ENCODE data around the gene USH2A. TPM values are rescaled to one million over a fixed set of nuclear protein-coding genes. Genes with fewer than 3 reads are reported as not detected.

USH2A gene
- total RNA-seq, 3 donors from 2014 or later = not detected

- no peak for DNase-seq (ENCODE audit: low spot score in 2 of 2)
- H3K4me1 ChIP-seq = no peaks in the 10 kb centered on the region
- H3K4me3 ChIP-seq = no peak overlapping the region
- intact Hi-C loops (cut with DNase I; ENCODE audit: low total_unique reads) = no loop called here
- peaks cover 10% of the 10 kb centered on the region for H3K36me3 ChIP-seq
- H3K9me3 ChIP-seq = no peaks in the 10 kb centered on the region
- TF ChIP-seq POLR2A (IDR thresholded peaks at IDR 0.05) = no peak
- TF ChIP-seq, protein P1, sequence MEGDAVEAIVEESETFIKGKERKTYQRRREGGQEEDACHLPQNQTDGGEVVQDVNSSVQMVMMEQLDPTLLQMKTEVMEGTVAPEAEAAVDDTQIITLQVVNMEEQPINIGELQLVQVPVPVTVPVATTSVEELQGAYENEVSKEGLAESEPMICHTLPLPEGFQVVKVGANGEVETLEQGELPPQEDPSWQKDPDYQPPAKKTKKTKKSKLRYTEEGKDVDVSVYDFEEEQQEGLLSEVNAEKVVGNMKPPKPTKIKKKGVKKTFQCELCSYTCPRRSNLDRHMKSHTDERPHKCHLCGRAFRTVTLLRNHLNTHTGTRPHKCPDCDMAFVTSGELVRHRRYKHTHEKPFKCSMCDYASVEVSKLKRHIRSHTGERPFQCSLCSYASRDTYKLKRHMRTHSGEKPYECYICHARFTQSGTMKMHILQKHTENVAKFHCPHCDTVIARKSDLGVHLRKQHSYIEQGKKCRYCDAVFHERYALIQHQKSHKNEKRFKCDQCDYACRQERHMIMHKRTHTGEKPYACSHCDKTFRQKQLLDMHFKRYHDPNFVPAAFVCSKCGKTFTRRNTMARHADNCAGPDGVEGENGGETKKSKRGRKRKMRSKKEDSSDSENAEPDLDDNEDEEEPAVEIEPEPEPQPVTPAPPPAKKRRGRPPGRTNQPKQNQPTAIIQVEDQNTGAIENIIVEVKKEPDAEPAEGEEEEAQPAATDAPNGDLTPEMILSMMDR (IDR thresholded peaks at IDR 0.05) = no peak
- no peak for TF ChIP-seq POLR2AphosphoS5 (IDR thresholded peaks at IDR 0.05)
- no peaks in the 10 kb centered on the region for H3K27me3 ChIP-seq
- H3K27ac ChIP-seq = peak overlapping the region in 1 of 2 donors; percentile 5
Observed at GRCh38 chr1:215581896-215582295, 841.4 kb downstream of the USH2A start.

Measured in breast epithelium (tissue), 4 donors.